ENCODE data around the gene NUTM2A.
"Not testable (repeated sequence)": the region's sequence is repeated elsewhere in the genome, so short reads cannot be mapped to it uniquely, and the experiment has no call there.

NUTM2A gene

DNA sequence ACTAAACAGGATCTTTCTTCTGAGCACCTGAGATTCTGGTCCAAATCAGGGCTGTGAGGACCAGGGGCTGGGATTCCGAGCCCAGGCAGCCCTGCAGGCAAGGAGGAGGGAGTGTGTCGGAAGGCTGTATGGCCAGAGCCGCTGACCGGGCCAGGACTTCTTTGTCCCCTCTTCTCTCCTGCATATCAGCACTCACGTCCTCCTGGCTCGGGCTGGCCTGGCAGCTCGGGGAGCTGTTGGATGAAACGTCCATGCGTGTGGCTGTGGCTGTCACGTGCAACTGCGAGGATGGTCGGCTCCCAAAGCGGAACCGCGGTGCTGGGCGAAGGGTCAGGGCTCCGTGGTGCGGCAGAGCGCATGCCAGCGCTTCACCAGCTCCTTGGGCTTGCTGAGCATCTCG is 11.4 kb upstream of the NUTM2A start:
- H3K79me1 ChIP-seq (replicated peaks; ENCODE audit: low read length, poor library complexity, severe bottlenecking); H3K14ac ChIP-seq (ENCODE audit: low read length in 2 of 2); H2AK5ac ChIP-seq (ENCODE audit: low read length, severe bottlenecking); H2BK120ac ChIP-seq (ENCODE audit: low read depth, low read length); H3K18ac ChIP-seq (ENCODE audit: low read depth in 1 of 2, low read length in 2 of 2); H2BK15ac ChIP-seq (ENCODE audit: low read depth, poor library complexity, severe bottlenecking); H3K27me3 ChIP-seq (ENCODE audit: control insufficient read depth in 1 of 2, insufficient read depth in 1 of 2, low read length in 2 of 2); H3K9ac ChIP-seq (ENCODE audit: low read length); H3K36me3 ChIP-seq (ENCODE audit: control insufficient read depth in 1 of 2, insufficient read depth in 2 of 2, low read depth in 1 of 2, low read length in 2 of 2); H3K23ac ChIP-seq (ENCODE audit: low read length in 2 of 2); H3K27ac ChIP-seq (ENCODE audit: low read length, poor library complexity, severe bottlenecking); H4K8ac ChIP-seq (ENCODE audit: low read length); H3K4me3 ChIP-seq (ENCODE audit: insufficient read depth in 1 of 2, low read depth in 1 of 2, low read length in 2 of 2); H3K4me2 ChIP-seq (ENCODE audit: low read length, poor library complexity, severe bottlenecking); H2BK12ac ChIP-seq (ENCODE audit: low read length in 2 of 2); H3K4me1 ChIP-seq (ENCODE audit: control insufficient read depth, insufficient read depth, low read depth, low read length); H3K4ac ChIP-seq (ENCODE audit: low read depth in 1 of 2, low read length in 2 of 2); H3K9me3 ChIP-seq (ENCODE audit: control insufficient read depth, low read length); DNase-seq; H2BK5ac ChIP-seq (ENCODE audit: low read depth, low read length, poor library complexity, severe bottlenecking); H4K91ac ChIP-seq (ENCODE audit: low read length); H2AFZ ChIP-seq (ENCODE audit: low read depth, low read length): not testable (repeated sequence)
- WGBS, result 99% methylated on average over 10 of the region's 21 CpGs

- H3K27ac ChIP-seq (ENCODE audit: low read length, poor library complexity, severe bottlenecking), result not testable (repeated sequence)
- WGBS, result 96% methylated on average over 4 of the region's 11 CpGs
Measured at GRCh38 chr10:87216120-87216519, 9.1 kb upstream of the NUTM2A start.

DNA sequence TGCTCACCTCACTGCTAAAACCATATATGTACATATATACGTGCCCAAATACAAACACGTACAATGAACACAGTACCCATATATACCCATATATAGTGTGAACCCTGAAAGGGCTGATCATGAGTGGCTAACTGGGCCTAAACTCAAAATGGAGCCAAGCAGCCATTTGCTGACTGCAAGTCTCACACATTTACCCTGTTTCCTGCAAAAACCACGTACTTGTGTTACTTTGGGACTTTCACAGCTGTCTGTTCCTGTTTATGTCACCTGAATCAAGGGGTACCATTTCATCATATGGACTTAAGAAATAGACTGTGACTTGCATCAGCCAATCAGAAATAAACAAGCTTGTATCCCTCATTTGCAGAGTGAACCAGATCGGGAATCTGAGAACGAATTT is 5.9 kb upstream of the NUTM2A start:
- H3K27me3 ChIP-seq (ENCODE audit: control insufficient read depth in 1 of 2, insufficient read depth in 1 of 2, low read length in 2 of 2); H3K9ac ChIP-seq (ENCODE audit: low read length); H4K8ac ChIP-seq (ENCODE audit: low read length); H2BK5ac ChIP-seq (ENCODE audit: low read depth, low read length, poor library complexity, severe bottlenecking); H3K4me3 ChIP-seq (ENCODE audit: insufficient read depth in 1 of 2, low read depth in 1 of 2, low read length in 2 of 2); H3K18ac ChIP-seq (ENCODE audit: low read depth in 1 of 2, low read length in 2 of 2); H3K36me3 ChIP-seq (ENCODE audit: control insufficient read depth in 1 of 2, insufficient read depth in 2 of 2, low read depth in 1 of 2, low read length in 2 of 2); H3K4ac ChIP-seq (ENCODE audit: low read depth in 1 of 2, low read length in 2 of 2); H3K14ac ChIP-seq (ENCODE audit: low read length in 2 of 2); H3K9me3 ChIP-seq (ENCODE audit: control insufficient read depth, low read length); H3K27ac ChIP-seq (ENCODE audit: low read length, poor library complexity, severe bottlenecking); H3K4me2 ChIP-seq (ENCODE audit: low read length, poor library complexity, severe bottlenecking); H2AFZ ChIP-seq (ENCODE audit: low read depth, low read length); H2AK5ac ChIP-seq (ENCODE audit: low read length, severe bottlenecking); H3K4me1 ChIP-seq (ENCODE audit: control insufficient read depth, insufficient read depth, low read depth, low read length); H3K79me1 ChIP-seq (replicated peaks; ENCODE audit: low read length, poor library complexity, severe bottlenecking); H2BK15ac ChIP-seq (ENCODE audit: low read depth, poor library complexity, severe bottlenecking); DNase-seq; H2BK120ac ChIP-seq (ENCODE audit: low read depth, low read length); H3K23ac ChIP-seq (ENCODE audit: low read length in 2 of 2); H2BK12ac ChIP-seq (ENCODE audit: low read length in 2 of 2); H4K91ac ChIP-seq (ENCODE audit: low read length): not testable (repeated sequence)
- no CpG with 5 or more reads among the region's 5 CpGs for WGBS

More at GRCh38 chr10:87216120-87216519, 9.1 kb upstream of the NUTM2A start:
- H3K9me3 ChIP-seq (ENCODE audit: control insufficient read depth, low read length); H3K4me3 ChIP-seq (ENCODE audit: insufficient read depth in 1 of 2, low read depth in 1 of 2, low read length in 2 of 2); H3K79me1 ChIP-seq (replicated peaks; ENCODE audit: low read length, poor library complexity, severe bottlenecking); H3K4me2 ChIP-seq (ENCODE audit: low read length, poor library complexity, severe bottlenecking); H2AFZ ChIP-seq (ENCODE audit: low read depth, low read length); H2BK5ac ChIP-seq (ENCODE audit: low read depth, low read length, poor library complexity, severe bottlenecking); H3K9ac ChIP-seq (ENCODE audit: low read length); H3K4me1 ChIP-seq (ENCODE audit: control insufficient read depth, insufficient read depth, low read depth, low read length); H4K8ac ChIP-seq (ENCODE audit: low read length); H3K18ac ChIP-seq (ENCODE audit: low read depth in 1 of 2, low read length in 2 of 2); DNase-seq; H3K36me3 ChIP-seq (ENCODE audit: control insufficient read depth in 1 of 2, insufficient read depth in 2 of 2, low read depth in 1 of 2, low read length in 2 of 2); H2AK5ac ChIP-seq (ENCODE audit: low read length, severe bottlenecking); H3K23ac ChIP-seq (ENCODE audit: low read length in 2 of 2); H3K4ac ChIP-seq (ENCODE audit: low read depth in 1 of 2, low read length in 2 of 2); H2BK15ac ChIP-seq (ENCODE audit: low read depth, poor library complexity, severe bottlenecking); H3K27me3 ChIP-seq (ENCODE audit: control insufficient read depth in 1 of 2, insufficient read depth in 1 of 2, low read length in 2 of 2); H2BK12ac ChIP-seq (ENCODE audit: low read length in 2 of 2); H4K91ac ChIP-seq (ENCODE audit: low read length); H3K14ac ChIP-seq (ENCODE audit: low read length in 2 of 2); H2BK120ac ChIP-seq (ENCODE audit: low read depth, low read length): not testable (repeated sequence)

DNA sequence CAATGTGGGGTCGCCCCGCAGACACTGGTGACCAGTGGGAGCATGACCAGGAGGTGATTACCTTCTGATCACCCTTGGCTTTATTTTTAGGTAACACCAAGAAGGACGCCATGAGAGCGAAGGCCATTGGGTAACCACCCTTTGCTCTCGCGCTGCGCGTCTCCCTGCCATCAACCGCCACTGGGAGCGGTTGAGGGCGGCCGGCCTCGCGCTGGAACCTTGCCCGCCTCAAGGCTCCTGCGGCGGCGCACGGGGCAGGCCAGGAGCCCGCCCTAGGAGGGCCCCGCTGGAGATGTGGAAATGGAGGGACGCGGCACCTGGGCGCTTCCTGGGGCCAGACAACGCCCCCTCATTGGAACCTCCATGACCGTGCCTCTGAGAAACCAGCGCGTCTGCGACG is 2.5 kb upstream of the NUTM2A start:
- H3K23ac ChIP-seq (ENCODE audit: low read length in 2 of 2); H2AFZ ChIP-seq (ENCODE audit: low read depth, low read length); H4K91ac ChIP-seq (ENCODE audit: low read length); H3K14ac ChIP-seq (ENCODE audit: low read length in 2 of 2); H3K4ac ChIP-seq (ENCODE audit: low read depth in 1 of 2, low read length in 2 of 2); H3K9me3 ChIP-seq (ENCODE audit: control insufficient read depth, low read length); H4K8ac ChIP-seq (ENCODE audit: low read length); H3K4me1 ChIP-seq (ENCODE audit: control insufficient read depth, insufficient read depth, low read depth, low read length); DNase-seq; H3K27ac ChIP-seq (ENCODE audit: low read length, poor library complexity, severe bottlenecking); H2BK120ac ChIP-seq (ENCODE audit: low read depth, low read length); H3K4me2 ChIP-seq (ENCODE audit: low read length, poor library complexity, severe bottlenecking); H3K18ac ChIP-seq (ENCODE audit: low read depth in 1 of 2, low read length in 2 of 2); H3K4me3 ChIP-seq (ENCODE audit: insufficient read depth in 1 of 2, low read depth in 1 of 2, low read length in 2 of 2); H2BK15ac ChIP-seq (ENCODE audit: low read depth, poor library complexity, severe bottlenecking); H3K36me3 ChIP-seq (ENCODE audit: control insufficient read depth in 1 of 2, insufficient read depth in 2 of 2, low read depth in 1 of 2, low read length in 2 of 2); H2BK5ac ChIP-seq (ENCODE audit: low read depth, low read length, poor library complexity, severe bottlenecking); H3K79me1 ChIP-seq (replicated peaks; ENCODE audit: low read length, poor library complexity, severe bottlenecking); H3K27me3 ChIP-seq (ENCODE audit: control insufficient read depth in 1 of 2, insufficient read depth in 1 of 2, low read length in 2 of 2); H2BK12ac ChIP-seq (ENCODE audit: low read length in 2 of 2); H3K9ac ChIP-seq (ENCODE audit: low read length); H2AK5ac ChIP-seq (ENCODE audit: low read length, severe bottlenecking): not testable (repeated sequence)
- 94% methylated on average over 29 of the region's 30 CpGs for WGBS

Data from mesenchymal stem cell (in vitro differentiated cells and primary cell).